Astrocyte of the spinal cord (primary cell): Measurements from ENCODE around the gene ARGLU1.

Experiments
- DNase-seq: peaks from one replicate; pipeline ENCODE4 v3.0.0; 2011; ENCODE audit warnings: low read depth, low spot score
- H3K4me3 ChIP-seq: 2 replicates; pipeline ENCODE4 v1.5.1; 2011; ENCODE audit warnings: low read depth, mild to moderate bottlenecking, low read length, moderate library complexity
- in situ Hi-C: cut with HindIII; loops from 2 replicates; pipeline ENCODE4 v1.10.0; 2017; ENCODE audit warnings: low sequenced_read_pairs
- TF ChIP-seq, protein P1 (sequence below): IDR thresholded peaks from 2 replicates; pipeline ENCODE4 v1.5.1; 2012; ENCODE audit warnings: low read depth, mild to moderate bottlenecking, low read length, inconsistent platforms

ARGLU1 gene

DNA sequence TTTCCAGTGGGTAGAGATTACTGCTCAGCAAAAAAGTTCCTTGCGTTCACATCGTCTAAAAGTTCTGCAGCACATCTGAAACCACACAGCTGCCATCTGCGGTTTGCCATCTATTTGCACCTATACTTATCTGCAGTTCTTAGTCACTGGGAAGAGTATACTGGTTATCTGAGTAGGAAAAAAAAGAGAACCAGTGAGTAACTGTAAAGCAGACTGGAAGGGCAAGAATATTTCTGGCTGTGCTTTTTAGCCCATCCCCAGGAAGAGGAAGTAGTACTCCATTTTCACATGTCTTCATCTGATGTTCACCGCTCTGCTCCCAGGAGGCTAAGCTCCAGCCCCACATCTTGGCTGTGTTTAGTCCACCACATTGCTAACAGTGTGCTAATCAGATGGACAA is 68.0 kb downstream of the ARGLU1 start:
- H3K4me3 ChIP-seq, result no peak overlapping the region
- in situ Hi-C loops, result no loop called here
- TF ChIP-seq, protein P1, sequence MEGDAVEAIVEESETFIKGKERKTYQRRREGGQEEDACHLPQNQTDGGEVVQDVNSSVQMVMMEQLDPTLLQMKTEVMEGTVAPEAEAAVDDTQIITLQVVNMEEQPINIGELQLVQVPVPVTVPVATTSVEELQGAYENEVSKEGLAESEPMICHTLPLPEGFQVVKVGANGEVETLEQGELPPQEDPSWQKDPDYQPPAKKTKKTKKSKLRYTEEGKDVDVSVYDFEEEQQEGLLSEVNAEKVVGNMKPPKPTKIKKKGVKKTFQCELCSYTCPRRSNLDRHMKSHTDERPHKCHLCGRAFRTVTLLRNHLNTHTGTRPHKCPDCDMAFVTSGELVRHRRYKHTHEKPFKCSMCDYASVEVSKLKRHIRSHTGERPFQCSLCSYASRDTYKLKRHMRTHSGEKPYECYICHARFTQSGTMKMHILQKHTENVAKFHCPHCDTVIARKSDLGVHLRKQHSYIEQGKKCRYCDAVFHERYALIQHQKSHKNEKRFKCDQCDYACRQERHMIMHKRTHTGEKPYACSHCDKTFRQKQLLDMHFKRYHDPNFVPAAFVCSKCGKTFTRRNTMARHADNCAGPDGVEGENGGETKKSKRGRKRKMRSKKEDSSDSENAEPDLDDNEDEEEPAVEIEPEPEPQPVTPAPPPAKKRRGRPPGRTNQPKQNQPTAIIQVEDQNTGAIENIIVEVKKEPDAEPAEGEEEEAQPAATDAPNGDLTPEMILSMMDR, result no peak
- no peak for DNase-seq

DNA sequence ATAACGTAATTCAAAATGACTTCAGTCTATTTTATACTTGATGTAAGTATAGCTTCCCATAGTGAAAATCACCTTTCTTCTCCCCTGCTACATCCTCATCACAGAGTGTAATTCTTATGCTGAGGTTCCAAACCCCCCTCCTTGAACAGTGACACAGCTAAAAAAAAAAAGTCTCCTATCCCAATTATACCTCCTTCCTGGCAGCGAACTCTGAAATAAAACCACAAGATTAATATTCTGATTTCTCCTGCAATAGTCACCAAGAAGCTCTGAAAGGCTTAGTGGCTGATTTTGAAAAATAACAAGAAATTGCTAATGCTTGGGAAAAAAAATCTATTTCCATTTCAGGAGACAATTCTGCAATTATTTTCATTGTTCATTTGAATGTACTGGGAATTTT is 68.8 kb downstream of the ARGLU1 start:
- TF ChIP-seq, protein P1, result no peak
- H3K4me3 ChIP-seq, result no peak overlapping the region
- no peak for DNase-seq
- in situ Hi-C loops, result no loop called here

DNA sequence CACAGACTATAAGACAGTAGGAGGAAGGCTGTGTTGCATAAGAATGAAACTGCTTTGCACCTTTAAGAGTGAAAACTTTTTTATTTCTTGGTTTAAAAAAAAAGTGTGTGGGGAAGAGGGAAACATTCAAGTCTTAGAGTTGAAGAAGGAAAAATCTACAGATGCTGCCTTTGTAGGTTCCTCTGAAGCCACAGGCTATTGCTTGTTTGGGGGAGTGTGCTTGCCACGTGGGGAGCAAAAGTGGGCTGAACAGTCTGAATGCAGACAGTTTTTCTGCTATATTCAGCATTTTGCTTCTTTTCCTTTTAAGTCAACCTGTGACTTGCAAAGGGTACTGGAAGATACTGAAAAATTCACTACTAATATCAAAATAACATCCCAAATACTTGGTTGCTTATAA is 69.4 kb downstream of the ARGLU1 start:
- in situ Hi-C loops, result no loop called here
- H3K4me3 ChIP-seq, result no peak overlapping the region
- TF ChIP-seq, protein P1, result no peak
- no peak for DNase-seq

DNA sequence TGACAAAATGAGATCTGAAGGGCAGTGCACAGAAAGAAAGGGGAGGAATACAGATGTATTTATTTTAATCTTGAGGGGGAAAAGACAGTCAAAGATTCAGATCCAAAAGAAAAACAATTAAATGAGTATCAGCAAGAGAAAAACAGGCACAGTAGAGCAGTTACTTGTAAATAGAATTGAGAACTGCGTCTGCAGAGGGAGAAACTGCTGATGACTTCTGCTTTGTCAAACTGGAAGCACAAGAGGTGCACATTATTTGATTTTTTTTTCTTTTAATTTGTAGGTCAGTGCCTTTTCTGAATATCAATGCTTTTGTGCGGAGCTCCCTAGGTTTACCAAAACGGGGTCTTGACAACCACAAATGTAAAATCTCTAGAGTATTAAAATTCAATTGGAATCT is 69.8 kb downstream of the ARGLU1 start:
- TF ChIP-seq, protein P1, result no peak
- in situ Hi-C loops, result no loop called here
- no peak for DNase-seq
- no peak overlapping the region for H3K4me3 ChIP-seq

DNA sequence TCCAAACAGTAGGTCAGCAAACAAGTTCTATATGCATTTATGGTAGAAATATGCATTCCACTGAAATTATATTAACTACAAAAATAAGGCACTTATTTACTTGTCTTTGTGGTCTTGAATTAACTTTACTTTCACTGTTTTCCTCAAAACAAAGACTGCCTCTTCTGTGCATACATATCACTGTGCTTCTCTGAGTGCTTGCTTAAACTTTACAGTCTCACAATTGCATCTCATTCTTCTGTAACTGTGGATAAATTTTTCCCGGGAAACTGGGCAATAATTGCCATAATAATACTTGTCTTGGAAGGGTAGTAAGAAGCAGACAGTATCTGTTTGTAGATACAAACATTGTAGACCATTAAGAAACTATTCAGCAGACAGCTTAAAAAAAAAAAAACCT is 70.9 kb downstream of the ARGLU1 start:
- H3K4me3 ChIP-seq, result no peak overlapping the region
- TF ChIP-seq, protein P1, result no peak
- DNase-seq, result no peak
- in situ Hi-C loops, result no loop called here

DNA sequence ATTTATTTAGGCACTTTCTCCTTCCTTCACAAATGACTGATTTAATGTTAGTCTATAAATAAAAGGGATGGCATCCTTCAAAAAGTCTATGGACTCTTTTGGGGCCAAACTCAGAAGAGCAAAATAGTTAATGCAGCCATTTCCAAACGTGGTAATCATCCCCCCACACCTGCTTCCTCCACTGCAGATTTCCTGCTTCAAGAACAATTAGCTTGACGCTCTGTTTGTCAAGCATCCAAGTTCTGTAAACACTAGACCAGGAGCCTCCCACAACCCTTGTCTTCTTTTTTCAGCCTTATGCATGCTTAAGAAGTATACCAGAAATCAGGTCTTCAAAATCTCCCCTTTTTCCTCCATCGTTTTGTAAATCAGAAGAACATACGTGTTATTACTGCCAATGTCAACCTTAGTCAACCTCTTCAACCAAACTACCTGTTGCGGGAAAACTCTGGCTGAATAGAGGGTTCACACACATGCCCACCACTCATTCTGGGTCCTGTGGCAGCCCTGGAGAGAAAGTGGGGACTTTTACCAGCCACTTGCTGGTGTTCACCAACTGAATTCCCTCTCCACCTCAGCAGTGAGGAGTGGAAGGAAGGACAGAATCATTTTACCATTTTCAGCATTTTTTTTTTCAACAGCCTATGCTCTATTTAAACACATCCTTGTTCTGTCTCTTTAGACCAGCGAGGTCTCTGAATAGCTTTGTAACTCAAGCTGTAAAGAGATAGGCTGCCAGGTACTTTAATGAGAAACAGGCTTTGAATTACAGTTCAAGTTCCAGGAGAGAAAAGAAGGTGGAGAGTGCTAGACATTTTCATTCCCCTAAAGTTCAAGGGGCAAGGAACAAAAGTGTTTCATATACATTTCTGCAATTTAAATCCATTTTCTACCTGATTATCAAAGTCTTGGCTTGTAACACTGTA is 71.6 kb downstream of the ARGLU1 start:
- in situ Hi-C loops, result no loop called here
- H3K4me3 ChIP-seq, result no peak overlapping the region
- TF ChIP-seq, protein P1, result no peak
- no peak for DNase-seq
